GM12865 (cell line): Measurements from ENCODE around the gene PARP6.

Source experiments
- DNase-seq: peaks from one replicate; pipeline ENCODE4 v3.0.0; 2010; ENCODE audit warnings: low read depth
- H3K4me3 ChIP-seq: 2 replicates; pipeline ENCODE4 v1.5.1; 2011; ENCODE audit warnings: mild to moderate bottlenecking, low read depth, low read length, control low read depth
- TF ChIP-seq, protein P1 (sequence below): IDR thresholded peaks from 2 replicates; pipeline ENCODE4 v1.5.1; 2011; ENCODE audit warnings: low read length, control low read depth, low read depth, inconsistent platforms; ENCODE audit not compliant: insufficient read depth; ENCODE audit errors: missing control alignments

PARP6 gene, protein sequence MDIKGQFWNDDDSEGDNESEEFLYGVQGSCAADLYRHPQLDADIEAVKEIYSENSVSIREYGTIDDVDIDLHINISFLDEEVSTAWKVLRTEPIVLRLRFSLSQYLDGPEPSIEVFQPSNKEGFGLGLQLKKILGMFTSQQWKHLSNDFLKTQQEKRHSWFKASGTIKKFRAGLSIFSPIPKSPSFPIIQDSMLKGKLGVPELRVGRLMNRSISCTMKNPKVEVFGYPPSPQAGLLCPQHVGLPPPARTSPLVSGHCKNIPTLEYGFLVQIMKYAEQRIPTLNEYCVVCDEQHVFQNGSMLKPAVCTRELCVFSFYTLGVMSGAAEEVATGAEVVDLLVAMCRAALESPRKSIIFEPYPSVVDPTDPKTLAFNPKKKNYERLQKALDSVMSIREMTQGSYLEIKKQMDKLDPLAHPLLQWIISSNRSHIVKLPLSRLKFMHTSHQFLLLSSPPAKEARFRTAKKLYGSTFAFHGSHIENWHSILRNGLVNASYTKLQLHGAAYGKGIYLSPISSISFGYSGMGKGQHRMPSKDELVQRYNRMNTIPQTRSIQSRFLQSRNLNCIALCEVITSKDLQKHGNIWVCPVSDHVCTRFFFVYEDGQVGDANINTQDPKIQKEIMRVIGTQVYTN

DNA sequence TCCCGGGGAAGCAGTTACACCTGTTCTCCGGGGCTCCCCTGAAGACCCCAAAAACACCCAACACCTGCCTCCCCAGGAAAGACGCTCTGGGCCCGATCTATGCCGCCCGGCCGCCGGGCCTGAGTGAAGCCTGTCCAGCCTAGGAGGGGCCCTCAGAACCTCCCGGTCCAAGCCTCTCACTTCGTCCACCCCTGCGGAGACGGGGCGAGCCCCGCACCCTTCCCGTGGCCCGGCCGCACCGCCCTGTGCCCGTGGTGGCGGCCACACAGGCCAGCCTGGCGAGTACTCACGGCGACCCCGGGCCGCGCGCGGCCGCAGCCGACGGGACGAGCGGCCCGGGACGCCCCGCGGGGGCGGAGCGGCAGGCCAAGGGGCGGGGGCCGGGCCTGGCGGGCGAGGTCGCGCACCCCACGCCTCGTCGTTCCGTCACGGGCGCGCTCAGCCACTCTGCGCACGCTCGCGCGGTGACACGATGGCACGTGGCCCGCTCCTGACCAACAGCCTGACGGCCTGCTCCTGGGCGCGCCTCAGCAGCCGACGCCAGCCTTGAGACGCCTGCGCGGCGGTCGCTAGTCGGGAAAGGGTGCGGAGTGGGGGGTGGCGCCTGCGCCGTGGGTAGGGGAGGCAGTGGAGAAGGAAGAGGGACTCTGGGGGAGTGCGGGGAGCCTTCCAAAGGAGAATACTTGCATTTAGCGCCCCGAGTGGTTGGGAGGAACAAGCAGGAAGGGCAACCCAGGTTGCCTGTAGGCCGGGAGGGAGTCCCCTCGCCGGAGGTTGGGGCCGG is at the start of gene PARP6:
PARP6 (minus strand) TSS at position 342 of the 784 bp plus-strand sequence. CDS start 5,077 bp downstream, outside the sequence.
- peak; percentile 99 for DNase-seq
- H3K4me3 ChIP-seq = peak within 1 kb of the TSS; percentile 89
- TF ChIP-seq, protein P1, sequence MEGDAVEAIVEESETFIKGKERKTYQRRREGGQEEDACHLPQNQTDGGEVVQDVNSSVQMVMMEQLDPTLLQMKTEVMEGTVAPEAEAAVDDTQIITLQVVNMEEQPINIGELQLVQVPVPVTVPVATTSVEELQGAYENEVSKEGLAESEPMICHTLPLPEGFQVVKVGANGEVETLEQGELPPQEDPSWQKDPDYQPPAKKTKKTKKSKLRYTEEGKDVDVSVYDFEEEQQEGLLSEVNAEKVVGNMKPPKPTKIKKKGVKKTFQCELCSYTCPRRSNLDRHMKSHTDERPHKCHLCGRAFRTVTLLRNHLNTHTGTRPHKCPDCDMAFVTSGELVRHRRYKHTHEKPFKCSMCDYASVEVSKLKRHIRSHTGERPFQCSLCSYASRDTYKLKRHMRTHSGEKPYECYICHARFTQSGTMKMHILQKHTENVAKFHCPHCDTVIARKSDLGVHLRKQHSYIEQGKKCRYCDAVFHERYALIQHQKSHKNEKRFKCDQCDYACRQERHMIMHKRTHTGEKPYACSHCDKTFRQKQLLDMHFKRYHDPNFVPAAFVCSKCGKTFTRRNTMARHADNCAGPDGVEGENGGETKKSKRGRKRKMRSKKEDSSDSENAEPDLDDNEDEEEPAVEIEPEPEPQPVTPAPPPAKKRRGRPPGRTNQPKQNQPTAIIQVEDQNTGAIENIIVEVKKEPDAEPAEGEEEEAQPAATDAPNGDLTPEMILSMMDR = peak; percentile 68

DNA sequence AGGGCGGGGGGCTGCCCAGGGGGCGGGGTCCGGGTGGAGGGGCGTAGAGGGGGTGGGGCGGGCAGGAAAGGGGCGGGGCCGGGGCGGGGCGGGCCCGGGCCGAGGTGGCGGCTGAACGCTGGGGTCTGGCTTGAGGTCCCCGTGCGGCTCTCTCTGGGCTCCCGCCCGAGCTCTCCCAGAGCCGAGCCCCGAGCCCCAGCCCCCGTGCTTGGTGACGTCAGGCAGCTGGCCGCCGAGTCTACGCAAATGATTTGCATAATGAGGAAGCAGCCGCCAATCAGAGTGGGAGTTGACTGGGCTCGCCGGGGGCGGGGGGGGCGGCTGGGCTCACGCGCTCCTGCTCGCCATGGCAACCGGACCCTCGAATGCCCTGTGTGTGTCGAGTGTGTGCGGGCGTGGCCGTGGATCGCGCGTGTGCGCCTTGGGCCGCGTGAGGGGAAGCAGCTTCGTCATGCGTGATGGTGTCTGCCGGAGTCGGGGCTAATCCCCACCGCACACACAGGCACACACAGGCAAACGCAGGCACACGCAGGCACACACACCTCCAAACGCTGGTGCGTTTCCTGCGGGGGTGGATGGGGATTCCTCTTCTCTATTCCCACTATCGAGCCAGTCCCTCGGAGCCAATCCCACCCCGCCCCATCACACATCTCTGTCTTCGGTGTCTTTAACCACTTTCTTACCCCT is 47.8 kb upstream of the PARP6 start, which contains the start of gene CELF6:
CELF6 (minus strand) TSS at position 173 of the 687 bp plus-strand sequence. CDS start 283 bp downstream, outside the sequence.
- peak within 1 kb of the TSS; percentile 84 for H3K4me3 ChIP-seq
- TF ChIP-seq, protein P1 = no peak
- peak; percentile 82 for DNase-seq

DNA sequence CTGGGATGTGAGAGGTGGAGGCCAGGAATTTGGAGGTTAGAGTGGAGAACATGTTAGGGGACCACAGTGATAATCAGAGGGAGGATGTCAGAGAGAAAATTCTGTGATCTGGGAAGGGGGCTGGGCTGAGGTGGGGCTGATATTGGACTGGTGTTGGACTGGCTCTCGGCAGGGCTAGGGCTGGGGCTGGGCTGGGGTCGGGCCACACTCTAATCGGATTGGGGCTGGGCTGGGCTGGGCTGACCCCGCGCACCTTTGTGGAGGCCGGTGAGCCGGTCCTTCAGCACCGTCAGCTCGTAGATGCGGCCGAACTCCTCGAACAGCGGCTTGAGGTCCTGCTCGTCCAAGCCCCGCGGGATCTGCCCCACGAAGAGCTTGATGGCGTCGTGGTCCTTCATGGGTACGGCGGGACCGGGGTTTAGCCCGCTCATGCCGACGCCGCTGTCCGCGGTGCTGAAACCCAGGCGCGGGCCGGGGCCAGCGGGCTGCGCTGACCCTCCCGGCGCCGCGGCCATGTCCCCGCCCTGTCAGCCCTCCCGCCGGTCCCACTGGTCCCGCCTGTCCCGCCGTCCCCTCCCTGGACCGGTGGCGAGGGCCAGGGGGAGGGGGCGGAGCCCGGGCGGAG is 47.1 kb upstream of the PARP6 start:
- DNase-seq = peak; percentile 57
- TF ChIP-seq, protein P1 = no peak
- no peak overlapping the region; the same call in 1 of the 2 replicates for H3K4me3 ChIP-seq

DNA sequence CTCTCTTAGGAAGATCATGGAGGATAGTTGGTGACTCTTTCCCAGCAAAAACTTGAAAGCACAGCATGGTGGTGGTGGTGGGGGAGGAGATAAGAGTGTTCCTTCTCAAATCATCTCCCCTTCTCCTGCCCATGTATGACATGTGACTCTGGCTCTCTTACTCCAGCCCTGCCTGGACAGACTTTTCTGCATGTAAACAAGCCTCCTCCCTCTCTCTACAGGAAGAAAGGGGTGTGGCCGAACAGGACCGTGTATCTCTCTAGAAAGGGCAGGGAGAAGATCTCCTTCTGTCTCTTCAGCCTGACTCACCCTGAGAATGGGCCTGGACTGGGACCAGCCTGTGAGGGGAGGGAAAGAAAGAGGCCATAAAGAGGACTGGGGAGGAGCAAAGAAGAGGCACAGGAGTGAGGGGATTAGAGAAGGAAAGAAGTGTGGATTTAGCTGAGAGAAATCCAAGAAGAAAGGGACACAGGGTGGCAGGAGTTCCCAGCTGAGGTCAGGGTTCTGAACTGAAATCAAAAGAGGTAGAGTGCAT is 46.1 kb upstream of the PARP6 start:
- DNase-seq = no peak
- TF ChIP-seq, protein P1 = no peak
- no peak overlapping the region for H3K4me3 ChIP-seq

DNA sequence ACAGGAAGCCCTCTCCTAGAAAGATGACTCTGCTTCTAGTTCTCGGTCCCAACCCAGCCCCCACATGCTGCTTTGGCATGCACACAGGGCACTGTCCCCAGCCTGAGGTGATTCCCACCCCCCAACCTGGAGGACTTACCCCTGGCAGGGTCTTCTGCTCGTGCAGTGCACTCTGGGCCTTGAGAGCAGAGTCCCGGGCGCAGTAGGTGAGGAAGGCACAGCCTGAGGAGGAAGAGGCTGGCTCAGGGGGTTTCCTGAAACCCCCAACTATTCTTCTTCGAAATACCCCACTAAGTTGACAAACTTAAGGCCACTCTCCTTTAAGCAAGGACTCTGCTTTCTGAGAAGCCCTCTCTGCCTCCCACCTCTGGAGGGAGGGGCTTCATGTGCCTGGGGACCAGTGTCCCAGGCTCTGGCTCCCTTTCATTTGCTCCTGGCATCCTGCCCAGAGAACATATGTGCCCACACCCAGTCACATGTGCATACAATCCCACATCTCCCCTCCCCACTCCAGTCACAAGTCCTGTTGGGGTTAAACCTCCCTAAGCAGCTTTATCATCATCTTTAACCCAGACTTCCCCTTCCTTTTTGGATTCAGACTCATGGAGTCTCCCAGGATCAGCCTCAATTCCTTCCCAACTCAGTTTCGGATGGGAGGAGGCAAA is 43.5 kb upstream of the PARP6 start:
- H3K4me3 ChIP-seq = no peak overlapping the region
- TF ChIP-seq, protein P1 = no peak
- DNase-seq = no peak
